Muscle of leg (tissue), 11 donors: Measurements from ENCODE around the gene ZCCHC14. TPM values are rescaled to one million over a fixed set of nuclear protein-coding genes. Genes with fewer than 3 reads are reported as not detected.
A peak's percentile ranks its signal among the peaks of the same experiment; 100 is the strongest.
"Not testable (repeated sequence)": the region's sequence is repeated elsewhere in the genome, so short reads cannot be mapped to it uniquely, and the experiment has no call there.

Experiments
- DNase-seq: peaks from one replicate; pipeline ENCODE4 v3.0.0; 2013
- H3K27ac ChIP-seq: one replicate; pipeline ENCODE4 v1.5.1; 2013; ENCODE audit warnings: mild to moderate bottlenecking, low read length, control low read depth
- H3K27me3 ChIP-seq: one replicate; pipeline ENCODE4 v1.6.1; 2013; ENCODE audit warnings: low read length; ENCODE audit not compliant: control insufficient read depth, insufficient read depth
- H3K36me3 ChIP-seq: one replicate; pipeline ENCODE4 v1.6.1; 2013; ENCODE audit warnings: low read length; ENCODE audit not compliant: control insufficient read depth, insufficient read depth
- H3K4me1 ChIP-seq: one replicate; pipeline ENCODE4 v1.6.1; 2013; ENCODE audit warnings: low read length; ENCODE audit not compliant: control insufficient read depth, insufficient read depth
- H3K4me3 ChIP-seq: one replicate; pipeline ENCODE4 v1.5.1; 2013; ENCODE audit warnings: low read length, control low read depth
- H3K9me3 ChIP-seq: replicated peaks from 2 replicates; pipeline ENCODE4 v1.6.1; 2013; ENCODE audit warnings: low read depth, low read length; ENCODE audit not compliant: control insufficient read depth
- WGBS: methylation state at CpG from one replicate; pipeline ENCODE4 v1.1.5; 2013; ENCODE audit warnings: missing lambda C conversion rate; ENCODE audit not compliant: insufficient coverage; 5-methylcytosine and 5-hydroxymethylcytosine counted together
- polyA plus RNA-seq, 8 donors: library from polyadenylated mRNA; unstranded; fragments of 120-200 nt; gene quantifications; one replicate each; pipeline versions ENCODE4 v1.2.1 to v1.2.3, GENCODE V29; 2013; ENCODE audit warnings: inconsistent platforms in 1 of 8, low replicate concordance in 1 of 8; ENCODE audit not compliant: insufficient read length in 8 of 8, insufficient read depth in 1 of 8
- total RNA-seq: library from RNA; stranded (reverse); fragments of 120-200 nt; gene quantifications from one replicate; pipeline ENCODE4 v1.2.4, GENCODE V29; 2013

The ZCCHC14 gene
- total and polyA plus RNA-seq, 9 donors: 10.1 to 23.2 (median 17.3) TPM

DNA sequence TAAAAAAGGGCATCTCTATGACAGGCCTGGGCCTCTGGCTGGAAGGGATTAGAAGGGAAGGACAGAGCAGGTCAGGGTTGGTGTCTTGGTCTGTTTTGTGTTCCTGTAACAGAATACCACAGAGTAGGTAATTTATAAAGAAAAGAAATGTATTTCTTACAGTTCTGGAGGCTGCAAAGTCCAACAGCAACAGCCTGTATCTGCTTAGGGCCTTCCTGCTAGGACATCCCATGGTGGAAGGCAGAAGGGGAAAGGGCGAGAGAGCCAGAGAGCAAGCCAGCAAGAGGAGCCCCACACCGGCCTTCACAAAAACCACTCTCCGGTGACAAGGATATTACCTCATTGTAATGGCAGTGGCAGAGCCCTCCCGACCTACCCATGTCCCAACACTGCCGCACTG is 11.1 kb downstream of the ZCCHC14 start:
- H3K4me1 ChIP-seq: peaks cover 17% of the 10 kb centered on the region
- not testable (repeated sequence) for H3K9me3 ChIP-seq, DNase-seq, H3K4me3 ChIP-seq, H3K27ac ChIP-seq, H3K27me3 ChIP-seq, H3K36me3 ChIP-seq
- WGBS: 100% methylated on average over 1 of the region's 5 CpGs

GRCh38 chr16:87477209-87477981 is 15.4 kb downstream of the ZCCHC14 start:
- not testable (repeated sequence) for H3K9me3 ChIP-seq, H3K27ac ChIP-seq, H3K36me3 ChIP-seq, DNase-seq, H3K4me3 ChIP-seq, H3K4me1 ChIP-seq, H3K27me3 ChIP-seq
- WGBS: 84% methylated on average over 19 of the region's 30 CpGs

DNA sequence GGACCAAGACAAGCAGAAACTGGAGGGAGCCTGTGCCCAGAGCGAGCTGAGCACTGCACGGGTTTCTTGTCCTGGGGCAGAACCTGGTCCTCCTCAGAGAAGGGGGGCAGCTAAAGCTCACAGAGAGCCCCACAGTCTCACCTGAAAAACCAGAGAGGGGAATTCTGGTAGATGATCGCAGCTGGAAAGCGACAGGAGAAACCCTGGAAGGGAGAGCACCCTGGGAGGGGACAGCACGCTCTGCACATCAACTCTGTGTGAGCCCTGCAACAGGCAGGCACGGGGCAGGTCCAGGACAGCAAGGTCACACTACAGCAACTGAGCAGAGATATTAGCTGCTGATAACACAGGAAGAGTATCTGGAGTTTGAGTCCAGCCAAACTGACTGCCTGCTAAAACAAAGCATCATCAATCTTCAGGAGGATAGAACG is 18.2 kb downstream of the ZCCHC14 start:
- WGBS: 64% methylated on average over 6 of the region's 7 CpGs
- Histone ChIP-seq H3K27me3 (no peaks in the 10 kb centered on the region), H3K4me1 (peaks cover 7% of the 10 kb centered on the region), H3K9me3 (no peaks in the 10 kb centered on the region), H3K36me3 (peaks cover 3% of the 10 kb centered on the region), H3K4me3 (no peak overlapping the region), H3K27ac (no peak overlapping the region)
- DNase-seq: no peak

- H3K27ac ChIP-seq: no peak overlapping the region
- H3K4me1 ChIP-seq: peaks cover 7% of the 10 kb centered on the region
- 76% methylated on average over 4 of the region's 4 CpGs for WGBS
Observed at GRCh38 chr16:87474017-87474416, 18.8 kb downstream of the ZCCHC14 start.

DNA sequence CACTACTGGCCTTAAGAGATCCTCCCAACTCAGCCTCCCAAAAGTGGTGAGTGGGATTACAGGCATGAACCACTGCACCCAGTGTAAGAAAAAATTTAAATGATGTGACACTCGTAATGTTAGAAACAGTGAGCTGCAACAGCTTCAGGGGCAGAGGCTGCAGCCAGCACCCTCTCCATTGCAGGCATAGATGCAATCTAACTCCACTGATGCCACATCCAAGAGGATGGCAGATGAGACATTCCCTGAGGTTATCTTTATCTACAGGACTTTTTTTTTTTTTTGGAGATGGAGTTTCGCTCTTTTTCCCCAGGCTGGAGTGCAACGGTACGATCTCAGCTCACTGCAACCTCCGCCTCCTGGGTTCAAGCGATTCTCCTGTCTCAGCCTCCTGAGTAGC is 19.9 kb downstream of the ZCCHC14 start:
- no peak overlapping the region for H3K27ac ChIP-seq
- WGBS: 100% methylated on average over 3 of the region's 6 CpGs
- no peak for DNase-seq
- H3K4me3 ChIP-seq: no peak overlapping the region
- H3K9me3 ChIP-seq: no peaks in the 10 kb centered on the region
- peaks cover 11% of the 10 kb centered on the region for H3K4me1 ChIP-seq
- peaks cover 3% of the 10 kb centered on the region for H3K36me3 ChIP-seq
- no peaks in the 10 kb centered on the region for H3K27me3 ChIP-seq

More at GRCh38 chr16:87474017-87474416, 18.8 kb downstream of the ZCCHC14 start:
- Histone ChIP-seq H3K27me3 (no peaks in the 10 kb centered on the region), H3K36me3 (peaks cover 3% of the 10 kb centered on the region), H3K9me3 (no peaks in the 10 kb centered on the region), H3K4me3 (no peak overlapping the region)
- DNase-seq: no peak

DNA sequence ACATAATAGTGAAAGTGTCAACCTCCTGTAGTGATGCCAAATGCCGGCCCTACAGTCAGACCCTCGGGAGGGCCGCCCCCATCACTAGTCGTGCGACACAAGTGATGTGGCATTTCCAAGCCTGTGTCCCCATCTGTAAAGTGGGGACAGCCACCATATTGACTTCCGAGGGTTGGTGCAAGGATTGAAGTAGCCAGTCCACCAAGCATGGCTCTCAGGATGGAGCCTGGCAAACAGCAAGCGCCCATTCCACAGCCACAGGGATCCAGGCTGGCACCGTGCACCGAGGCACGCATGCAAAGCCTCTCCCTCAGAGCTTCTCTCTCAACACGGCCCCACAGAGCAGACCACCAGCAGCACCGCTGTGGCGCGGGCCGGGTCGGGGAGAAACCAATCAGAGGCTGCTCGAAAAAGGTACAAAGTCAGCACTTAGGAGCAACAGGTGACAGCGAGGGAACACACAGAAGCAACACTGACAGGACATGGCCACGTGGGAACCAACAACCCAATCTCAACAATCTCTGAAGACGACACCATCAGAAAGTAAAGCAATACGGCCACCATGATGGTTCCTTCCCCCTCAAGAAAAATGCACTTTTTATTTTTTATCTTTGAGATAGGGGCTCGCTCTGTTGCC is 20.6 kb downstream of the ZCCHC14 start:
- 80% methylated on average over 15 of the region's 22 CpGs for WGBS
- Histone ChIP-seq H3K27ac (no peak overlapping the region), H3K4me1 (peaks cover 11% of the 10 kb centered on the region), H3K36me3 (peaks cover 3% of the 10 kb centered on the region), H3K4me3 (no peak overlapping the region), H3K9me3 (no peaks in the 10 kb centered on the region), H3K27me3 (no peaks in the 10 kb centered on the region)
- no peak for DNase-seq

DNA sequence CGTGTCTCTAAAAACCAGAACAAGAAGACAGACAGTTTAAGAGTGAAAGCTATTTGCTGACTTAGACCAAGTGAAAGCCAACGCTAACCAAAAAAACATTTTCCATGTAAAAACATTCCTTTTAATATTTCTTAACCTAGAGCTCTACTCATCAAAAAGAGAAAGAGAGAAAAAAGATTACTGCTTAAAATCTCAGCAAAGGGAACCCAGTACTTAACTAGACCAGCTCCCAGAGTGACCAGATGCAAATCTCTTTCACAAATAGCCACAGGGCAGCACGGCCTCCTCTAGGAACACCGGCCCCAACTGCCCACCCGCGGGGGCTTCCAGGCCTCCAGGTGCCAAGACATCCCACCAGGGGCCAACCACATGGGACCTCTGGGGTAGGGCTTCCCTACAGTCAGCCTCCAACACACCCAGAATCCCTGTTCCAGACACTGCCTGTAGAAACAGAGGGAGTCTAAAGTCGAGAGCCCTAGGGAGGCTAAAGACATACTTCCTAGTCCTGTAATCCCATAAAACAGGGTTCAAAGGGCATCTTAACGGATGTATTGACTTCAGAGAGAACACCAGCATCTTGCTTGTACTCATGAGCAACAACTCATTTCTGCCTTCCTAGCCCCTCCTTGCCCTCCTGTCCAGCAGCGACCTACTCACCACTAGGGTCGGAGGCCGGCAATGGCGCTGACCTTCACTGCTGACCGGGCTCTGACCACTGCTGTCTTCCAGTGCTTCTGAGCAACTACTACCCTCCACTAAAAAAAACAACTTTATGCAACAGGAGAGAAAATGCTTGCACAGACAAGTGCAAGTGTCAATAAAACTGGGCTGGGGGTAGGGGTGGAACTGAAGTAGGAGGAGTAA is 21.3 kb downstream of the ZCCHC14 start:
- WGBS: 38% methylated on average over 10 of the region's 13 CpGs
- H3K27ac ChIP-seq: peak overlapping the region; percentile 65
- H3K36me3 ChIP-seq: peaks cover 3% of the 10 kb centered on the region
- peaks cover 14% of the 10 kb centered on the region for H3K4me1 ChIP-seq
- no peaks in the 10 kb centered on the region for H3K27me3 ChIP-seq
- no peaks in the 10 kb centered on the region for H3K9me3 ChIP-seq
- peak; percentile 65 for DNase-seq
- H3K4me3 ChIP-seq: no peak overlapping the region

GRCh38 chr16:87470332-87470731 is 22.5 kb downstream of the ZCCHC14 start:
- H3K27ac ChIP-seq: no peak overlapping the region
- no peak overlapping the region for H3K4me3 ChIP-seq
- H3K27me3 ChIP-seq: no peaks in the 10 kb centered on the region
- H3K36me3 ChIP-seq: peaks cover 3% of the 10 kb centered on the region
- H3K4me1 ChIP-seq: peaks cover 26% of the 10 kb centered on the region
- WGBS: no CpG with 5 or more reads among the region's 3 CpGs
- no peaks in the 10 kb centered on the region for H3K9me3 ChIP-seq
- DNase-seq: no peak

- Histone ChIP-seq H3K9me3 (no peaks in the 10 kb centered on the region), H3K27ac (no peak overlapping the region), H3K4me1 (peaks cover 38% of the 10 kb centered on the region), H3K4me3 (no peak overlapping the region), H3K36me3 (no peaks in the 10 kb centered on the region), H3K27me3 (no peaks in the 10 kb centered on the region)
- no peak for DNase-seq
- 78% methylated on average over 9 of the region's 11 CpGs for WGBS
Observed at GRCh38 chr16:87469169-87469568, 23.7 kb downstream of the ZCCHC14 start.

- Histone ChIP-seq H3K27me3 (no peaks in the 10 kb centered on the region), H3K36me3 (no peaks in the 10 kb centered on the region), H3K9me3 (no peaks in the 10 kb centered on the region), H3K4me3 (no peak overlapping the region), H3K27ac (no peak overlapping the region), H3K4me1 (peaks cover 44% of the 10 kb centered on the region)
- 90% methylated on average over 4 of the region's 8 CpGs for WGBS
- no peak for DNase-seq
Observed at GRCh38 chr16:87468550-87468949, 24.3 kb downstream of the ZCCHC14 start.
